Esophagus muscularis mucosa (tissue), 4 donors: ENCODE measurements around the gene AADACL4.

Experiments used
- EP300 ChIP-seq: sonication (generic); formaldehyde crosslinking; IDR thresholded peaks from one replicate; pipeline ENCODE4 v1.6.1; 2017; ENCODE audit warnings: antibody characterized with exemption
- POLR2A ChIP-seq: fragments of 450-650 bp; IDR thresholded peaks from one replicate; pipeline ENCODE4 v1.6.1; 2017; ENCODE audit warnings: antibody characterized with exemption, moderate library complexity, mild to moderate bottlenecking, low read depth
- POLR2AphosphoS5 ChIP-seq, 2 donors: sonication (generic); formaldehyde crosslinking; IDR thresholded peaks; one replicate each; pipeline ENCODE4 v1.6.1; 2017; ENCODE audit warnings: antibody characterized with exemption in 2 of 2
- TF ChIP-seq, protein P1 (sequence below), 3 experiments: fragments of 200-600 bp in 2 of 3; fragments of 450-650 bp in 1 of 3; sonication (generic) in 2 of 3; IDR thresholded peaks; one replicate each; pipeline ENCODE4 v1.5.1; 2017 to 2019; ENCODE audit warnings: antibody characterized with exemption in 3 of 3, mild to moderate bottlenecking in 2 of 3, moderate library complexity in 1 of 3

DNA sequence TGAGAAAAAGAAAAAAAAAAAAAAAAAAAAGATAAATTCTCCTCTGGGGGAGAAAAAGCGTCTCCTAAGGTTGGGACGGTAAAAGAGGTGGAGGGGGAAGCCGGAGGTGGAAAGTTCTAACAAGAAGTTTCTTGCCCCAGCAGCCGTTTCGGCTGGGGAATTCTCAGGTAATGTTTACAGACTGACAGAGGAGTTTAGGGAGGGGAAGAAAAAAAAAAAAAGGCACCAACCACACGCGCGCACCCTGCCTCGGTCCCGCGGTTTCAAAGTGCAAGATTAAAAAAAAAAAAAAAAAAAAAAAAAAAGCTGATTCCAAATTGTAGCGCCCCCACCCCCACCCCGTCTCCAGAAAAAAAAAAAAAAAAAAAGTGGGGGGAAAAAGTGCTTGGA is 26.4 kb upstream of the AADACL4 start:
- TF ChIP-seq POLR2A = no peak
- TF ChIP-seq, protein P1, sequence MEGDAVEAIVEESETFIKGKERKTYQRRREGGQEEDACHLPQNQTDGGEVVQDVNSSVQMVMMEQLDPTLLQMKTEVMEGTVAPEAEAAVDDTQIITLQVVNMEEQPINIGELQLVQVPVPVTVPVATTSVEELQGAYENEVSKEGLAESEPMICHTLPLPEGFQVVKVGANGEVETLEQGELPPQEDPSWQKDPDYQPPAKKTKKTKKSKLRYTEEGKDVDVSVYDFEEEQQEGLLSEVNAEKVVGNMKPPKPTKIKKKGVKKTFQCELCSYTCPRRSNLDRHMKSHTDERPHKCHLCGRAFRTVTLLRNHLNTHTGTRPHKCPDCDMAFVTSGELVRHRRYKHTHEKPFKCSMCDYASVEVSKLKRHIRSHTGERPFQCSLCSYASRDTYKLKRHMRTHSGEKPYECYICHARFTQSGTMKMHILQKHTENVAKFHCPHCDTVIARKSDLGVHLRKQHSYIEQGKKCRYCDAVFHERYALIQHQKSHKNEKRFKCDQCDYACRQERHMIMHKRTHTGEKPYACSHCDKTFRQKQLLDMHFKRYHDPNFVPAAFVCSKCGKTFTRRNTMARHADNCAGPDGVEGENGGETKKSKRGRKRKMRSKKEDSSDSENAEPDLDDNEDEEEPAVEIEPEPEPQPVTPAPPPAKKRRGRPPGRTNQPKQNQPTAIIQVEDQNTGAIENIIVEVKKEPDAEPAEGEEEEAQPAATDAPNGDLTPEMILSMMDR (IDR thresholded peaks at IDR 0.05) = no peak
- TF ChIP-seq POLR2AphosphoS5 (IDR thresholded peaks at IDR 0.05) = no peak
- TF ChIP-seq EP300 = no peak
